B cell (primary cell): Measurements from ENCODE around the gene WT1. TPM values are rescaled to one million over a fixed set of nuclear protein-coding genes. Genes with fewer than 3 reads are reported as not detected.

ENCODE experiments used
- ATAC-seq: fragments of 200-7000 bp; cut with Tn5 transposase; one replicate; pipeline ENCODE4 v1.10.0; 2021; ENCODE audit warnings: low read depth, mild to moderate bottlenecking, moderate number of reproducible peaks, moderate library complexity
- CTCF ChIA-PET: fragments of 350-600 bp; sonication (Branson Sonifier 250); formaldehyde crosslinking; loops from one replicate; lab custom pipeline; 2021; ENCODE audit warnings: antibody characterized with exemption, inconsistent platforms; lab: Charles Lee
- POLR2A ChIA-PET: fragments of 350-600 bp; sonication (Branson Sonifier 250); formaldehyde crosslinking; loops from one replicate; lab custom pipeline; 2021; ENCODE audit warnings: antibody characterized with exemption; lab: Charles Lee
- DNase-seq: peaks from one replicate; pipeline ENCODE4 v3.0.0; 2013
- H2AFZ ChIP-seq: 2 replicates; pipeline ENCODE4 v1.6.1; 2012; ENCODE audit warnings: mild to moderate bottlenecking, low read depth, low read length; ENCODE audit not compliant: insufficient read depth, poor library complexity, severe bottlenecking
- H3K27ac ChIP-seq, 2 donors: 1 replicate in 1 of 2; 2 replicates in 1 of 2; pipeline ENCODE4 v1.5.1; 2012 to 2013; ENCODE audit warnings: low read length in 2 of 2, mild to moderate bottlenecking in 2 of 2, moderate library complexity in 1 of 2
- H3K27me3 ChIP-seq, 4 experiments: fragments of 200-600 bp in 1 of 4; sonication (generic) in 1 of 4; replicated peaks in 1 of 4; 1 replicate in 2 of 4; 2 replicates in 2 of 4; pipeline versions ENCODE4 v1.6.1 to v1.7.0; 2013 to 2016; ENCODE audit warnings: low read length in 3 of 4, mild to moderate bottlenecking in 2 of 4, mixed read lengths in 1 of 4, moderate library complexity in 1 of 4; ENCODE audit not compliant: insufficient read depth in 4 of 4, control insufficient read depth in 3 of 4; ENCODE audit errors: control extremely low read depth in 1 of 4
- H3K36me3 ChIP-seq, 2 experiments: replicated peaks in 1 of 2; 1 replicate in 1 of 2; 2 replicates in 1 of 2; pipeline versions ENCODE4 v1.6.1 to v1.7.1; 2013; ENCODE audit warnings: low read length in 1 of 2; ENCODE audit not compliant: insufficient read depth in 2 of 2, control insufficient read depth in 1 of 2; ENCODE audit errors: control extremely low read depth in 1 of 2, extremely low read depth in 1 of 2
- H3K4me1 ChIP-seq, 2 donors: fragments of 200-600 bp in 1 of 2; sonication (generic) in 1 of 2; 1 replicate in 1 of 2; 2 replicates in 1 of 2; pipeline versions ENCODE4 v1.5.1 to v1.6.1; 2013 to 2017; ENCODE audit warnings: low read length in 2 of 2; ENCODE audit not compliant: control insufficient read depth in 2 of 2, insufficient read depth in 2 of 2
- H3K4me2 ChIP-seq: replicated peaks from 2 replicates; pipeline ENCODE3; 2012; ENCODE audit warnings: mild to moderate bottlenecking, low read depth, low read length; ENCODE audit not compliant: poor library complexity, severe bottlenecking
- H3K4me3 ChIP-seq, 5 experiments: fragments of 200-600 bp in 1 of 5; sonication (generic) in 1 of 5; 1 replicate in 3 of 5; 2 replicates in 2 of 5; pipeline versions ENCODE4 v1.5.1 to v1.7.0; 2011 to 2016; ENCODE audit warnings: low read length in 4 of 5, mild to moderate bottlenecking in 4 of 5, low read depth in 2 of 5, control low read depth in 1 of 5, moderate library complexity in 1 of 5; ENCODE audit not compliant: insufficient read depth in 1 of 5; ENCODE audit errors: control extremely low read depth in 1 of 5, extremely low read depth in 1 of 5
- H3K79me2 ChIP-seq: fragments of 200-600 bp; sonication (generic); one replicate; pipeline ENCODE4 v1.6.0; 2016; ENCODE audit warnings: low read length; ENCODE audit not compliant: control insufficient read depth, insufficient read depth
- H3K9ac ChIP-seq: fragments of 200-600 bp; sonication (generic); 2 replicates; pipeline ENCODE4 v1.6.1; 2017; ENCODE audit warnings: mild to moderate bottlenecking, low read length, moderate library complexity
- H3K9me3 ChIP-seq, 3 donors: one replicate each; pipeline versions ENCODE4 v1.6.1 to v1.7.1; 2013; ENCODE audit warnings: low read length in 2 of 3; ENCODE audit not compliant: control insufficient read depth in 2 of 3, insufficient read depth in 1 of 3; ENCODE audit errors: control extremely low read depth in 1 of 3
- H4K20me1 ChIP-seq: 2 replicates; pipeline ENCODE4 v1.6.0; 2012; ENCODE audit warnings: mild to moderate bottlenecking, low read length; ENCODE audit not compliant: insufficient read depth, control insufficient read depth, poor library complexity, severe bottlenecking
- H3K27ac Mint-ChIP-seq: one replicate; pipeline ENCODE4 v1.8.0; 2021; ENCODE audit warnings: mixed read lengths
- H3K27me3 Mint-ChIP-seq: one replicate; pipeline ENCODE4 v1.8.0; 2021; ENCODE audit warnings: mixed read lengths
- H3K4me1 Mint-ChIP-seq: one replicate; pipeline ENCODE4 v1.8.0; 2021; ENCODE audit warnings: mixed read lengths
- H3K4me3 Mint-ChIP-seq: one replicate; pipeline ENCODE4 v1.8.0; 2021; ENCODE audit warnings: mixed read lengths
- H3K9me3 Mint-ChIP-seq: one replicate; pipeline ENCODE4 v1.8.0; 2022; ENCODE audit warnings: mixed read lengths; ENCODE audit not compliant: insufficient read depth
- EZH2 ChIP-seq: IDR thresholded peaks from 2 replicates; pipeline ENCODE4 v1.6.1; 2012; ENCODE audit warnings: borderline replicate concordance, low read depth, mild to moderate bottlenecking, moderate library complexity, low read length; ENCODE audit not compliant: insufficient read depth, poor library complexity, severe bottlenecking
- WGBS: methylation state at CpG from one replicate; pipeline ENCODE4 v1.1.5; 2013; ENCODE audit warnings: missing lambda C conversion rate; ENCODE audit not compliant: insufficient coverage; 5-methylcytosine and 5-hydroxymethylcytosine counted together
- intact Hi-C: fragments of 100-400 bp; cut with micrococcal nuclease; formaldehyde crosslinking; loops from one replicate; pipeline ENCODE4 v1.10.0; 2022
- polyA plus RNA-seq: library from polyadenylated mRNA; depleted of rRNA; stranded (reverse); fragments of >200 nt; gene quantifications from 2 replicates; pipeline ENCODE4 v1.2.3, GENCODE V29; 2012
- total RNA-seq, 2 donors: library from RNA; stranded (reverse); fragments of 120-200 nt in 1 of 2; gene quantifications; 1 replicate in 1 of 2; 2 replicates in 1 of 2; pipeline versions ENCODE4 v1.2.3 to v1.2.4, GENCODE V29; 2013 to 2022
- TF ChIP-seq, protein P1 (sequence below): fragments of 200-600 bp; IDR thresholded peaks from one replicate; pipeline ENCODE4 v1.8.0; 2022; ENCODE audit warnings: antibody characterized with exemption, mild to moderate bottlenecking

WT1 gene
- total and polyA plus RNA-seq, 2 donors (not counting 1 experiment from before 2014, with no cell fraction given), result not detected

- Histone ChIP-seq H3K79me2 (no peaks in the 10 kb centered on the region), H3K4me2 (no peak overlapping the region), H3K27me3 (peaks cover 0 to 12% (median 0%) of the 10 kb centered on the region in 4 experiments), H3K9ac (no peak overlapping the region), H4K20me1 (no peaks in the 10 kb centered on the region), H3K4me1 (no peaks in the 10 kb centered on the region), H3K36me3 (no peaks in the 10 kb centered on the region), H3K27ac (no peak overlapping the region), H2AFZ (no peak overlapping the region), H3K4me3 (no peak overlapping the region), H3K9me3 (peaks cover 0 to 3% (median 0%) of the 10 kb centered on the region in 3 donors)
- ChIA-PET CTCF (interaction anchor here (0.6 kb wide), 1 partner anchor 404 kb away, joined by 4 read pairs; no protein-coding TSS in a partner anchor), POLR2A (no interaction called here)
- WGBS, result 100% methylated on average over 1 of the region's 3 CpGs
- H3K27me3 Mint-ChIP-seq, result peaks cover 21% of the 10 kb centered on the region
- no peaks in the 10 kb centered on the region for H3K9me3 Mint-ChIP-seq
- intact Hi-C loops, result no loop called here
- DNase-seq (no peak), ATAC-seq (no peak)
- H3K4me1 Mint-ChIP-seq, result peaks cover 4% of the 10 kb centered on the region
- no peak overlapping the region for H3K27ac Mint-ChIP-seq
- H3K4me3 Mint-ChIP-seq, result no peak overlapping the region
- TF ChIP-seq EZH2, result no peak
- TF ChIP-seq, protein P1, sequence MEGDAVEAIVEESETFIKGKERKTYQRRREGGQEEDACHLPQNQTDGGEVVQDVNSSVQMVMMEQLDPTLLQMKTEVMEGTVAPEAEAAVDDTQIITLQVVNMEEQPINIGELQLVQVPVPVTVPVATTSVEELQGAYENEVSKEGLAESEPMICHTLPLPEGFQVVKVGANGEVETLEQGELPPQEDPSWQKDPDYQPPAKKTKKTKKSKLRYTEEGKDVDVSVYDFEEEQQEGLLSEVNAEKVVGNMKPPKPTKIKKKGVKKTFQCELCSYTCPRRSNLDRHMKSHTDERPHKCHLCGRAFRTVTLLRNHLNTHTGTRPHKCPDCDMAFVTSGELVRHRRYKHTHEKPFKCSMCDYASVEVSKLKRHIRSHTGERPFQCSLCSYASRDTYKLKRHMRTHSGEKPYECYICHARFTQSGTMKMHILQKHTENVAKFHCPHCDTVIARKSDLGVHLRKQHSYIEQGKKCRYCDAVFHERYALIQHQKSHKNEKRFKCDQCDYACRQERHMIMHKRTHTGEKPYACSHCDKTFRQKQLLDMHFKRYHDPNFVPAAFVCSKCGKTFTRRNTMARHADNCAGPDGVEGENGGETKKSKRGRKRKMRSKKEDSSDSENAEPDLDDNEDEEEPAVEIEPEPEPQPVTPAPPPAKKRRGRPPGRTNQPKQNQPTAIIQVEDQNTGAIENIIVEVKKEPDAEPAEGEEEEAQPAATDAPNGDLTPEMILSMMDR, result no peak
Observed at GRCh38 chr11:32391479-32391878, 43.9 kb downstream of the WT1 start.

- ChIA-PET CTCF (no interaction called here), POLR2A (no interaction called here)
- Histone ChIP-seq H3K9me3 (no peaks in the 10 kb centered on the region), H3K4me1 (no peaks in the 10 kb centered on the region), H4K20me1 (no peaks in the 10 kb centered on the region), H3K27me3 (peaks cover 0 to 6% (median 0%) of the 10 kb centered on the region in 4 experiments), H3K4me2 (no peak overlapping the region), H3K79me2 (no peaks in the 10 kb centered on the region), H3K36me3 (no peaks in the 10 kb centered on the region), H2AFZ (no peak overlapping the region), H3K9ac (no peak overlapping the region), H3K4me3 (no peak overlapping the region), H3K27ac (no peak overlapping the region)
- no CpG with 5 or more reads among the region's 1 CpG for WGBS
- Mint-ChIP-seq H3K4me1 (no peaks in the 10 kb centered on the region), H3K27me3 (peaks cover 22% of the 10 kb centered on the region), H3K9me3 (no peaks in the 10 kb centered on the region), H3K27ac (no peak overlapping the region), H3K4me3 (no peak overlapping the region)
- no peak for ATAC-seq
- TF ChIP-seq, protein P1, result no peak
- TF ChIP-seq EZH2, result no peak
- intact Hi-C loops, result no loop called here
- DNase-seq, result no peak
Observed at GRCh38 chr11:32390712-32391111, 44.6 kb downstream of the WT1 start.
